ENCODE data around the gene DPH2.

Gene DPH2

GRCh38 chr1:43983253-43983899, 13.6 kb downstream of the DPH2 start:
- Histone ChIP-seq H3K4me2 (ENCODE audit: low read length) (no peak overlapping the region), H3K27me3 (ENCODE audit: control insufficient read depth, low read length) (no peaks in the 10 kb centered on the region), H3K27ac (ENCODE audit: low read depth, low read length) (no peak overlapping the region), H3K9me2 (replicated peaks; ENCODE audit: control insufficient read depth, low read length) (no peaks in the 10 kb centered on the region), H4K20me1 (ENCODE audit: control insufficient read depth, insufficient read depth, low read depth, low read length) (no peaks in the 10 kb centered on the region), H3K79me2 (ENCODE audit: control insufficient read depth, low read length) (peaks cover 43% of the 10 kb centered on the region), H3K36me3 (ENCODE audit: control insufficient read depth, low read length) (peaks cover 38% of the 10 kb centered on the region), H3K4me1 (ENCODE audit: control insufficient read depth, low read length) (peaks cover 18% of the 10 kb centered on the region), H3F3A (ENCODE audit: control insufficient read depth, insufficient read depth) (no peaks in the 10 kb centered on the region), H3K9me3 (ENCODE audit: control insufficient read depth, insufficient read depth, low read length) (no peaks in the 10 kb centered on the region), H3K4me3 (ENCODE audit: low read length) (no peak overlapping the region)
- no peak for TF ChIP-seq EZH2phosphoT487 (IDR thresholded peaks at IDR 0.05; ENCODE audit: borderline replicate concordance, low read length)
- TF ChIP-seq CTCF (IDR thresholded peaks at IDR 0.05; ENCODE audit: low read depth, low read length, poor library complexity, severe bottlenecking), result no peak

GRCh38 chr1:43984855-43985254, 15.0 kb downstream of the DPH2 start:
- Histone ChIP-seq H3F3A (ENCODE audit: control insufficient read depth, insufficient read depth) (peaks cover 10% of the 10 kb centered on the region), H3K4me2 (ENCODE audit: low read length) (no peak overlapping the region), H3K27ac (ENCODE audit: low read depth, low read length) (no peak overlapping the region), H3K9me2 (replicated peaks; ENCODE audit: control insufficient read depth, low read length) (no peaks in the 10 kb centered on the region), H4K20me1 (ENCODE audit: control insufficient read depth, insufficient read depth, low read depth, low read length) (no peaks in the 10 kb centered on the region), H3K4me1 (ENCODE audit: control insufficient read depth, low read length) (peaks cover 11% of the 10 kb centered on the region), H3K36me3 (ENCODE audit: control insufficient read depth, low read length) (peaks cover 37% of the 10 kb centered on the region), H3K79me2 (ENCODE audit: control insufficient read depth, low read length) (peaks cover 33% of the 10 kb centered on the region), H3K9me3 (ENCODE audit: control insufficient read depth, insufficient read depth, low read length) (no peaks in the 10 kb centered on the region), H3K27me3 (ENCODE audit: control insufficient read depth, low read length) (no peaks in the 10 kb centered on the region), H3K4me3 (ENCODE audit: low read length) (no peak overlapping the region)
- TF ChIP-seq EZH2phosphoT487 (IDR thresholded peaks at IDR 0.05; ENCODE audit: borderline replicate concordance, low read length) (no peak), CTCF (IDR thresholded peaks at IDR 0.05; ENCODE audit: low read depth, low read length, poor library complexity, severe bottlenecking) (no peak)

- Histone ChIP-seq H3F3A (ENCODE audit: control insufficient read depth, insufficient read depth) (peaks cover 12% of the 10 kb centered on the region), H3K79me2 (ENCODE audit: control insufficient read depth, low read length) (peaks cover 20% of the 10 kb centered on the region), H3K9me3 (ENCODE audit: control insufficient read depth, insufficient read depth, low read length) (no peaks in the 10 kb centered on the region), H3K4me3 (ENCODE audit: low read length) (no peak overlapping the region), H3K9me2 (replicated peaks; ENCODE audit: control insufficient read depth, low read length) (no peaks in the 10 kb centered on the region), H4K20me1 (ENCODE audit: control insufficient read depth, insufficient read depth, low read depth, low read length) (no peaks in the 10 kb centered on the region), H3K27me3 (ENCODE audit: control insufficient read depth, low read length) (no peaks in the 10 kb centered on the region), H3K4me1 (ENCODE audit: control insufficient read depth, low read length) (peaks cover 10% of the 10 kb centered on the region), H3K27ac (ENCODE audit: low read depth, low read length) (no peak overlapping the region), H3K4me2 (ENCODE audit: low read length) (no peak overlapping the region), H3K36me3 (ENCODE audit: control insufficient read depth, low read length) (peaks cover 31% of the 10 kb centered on the region)
- TF ChIP-seq EZH2phosphoT487 (IDR thresholded peaks at IDR 0.05; ENCODE audit: borderline replicate concordance, low read length), result no peak
- no peak for TF ChIP-seq CTCF (IDR thresholded peaks at IDR 0.05; ENCODE audit: low read depth, low read length, poor library complexity, severe bottlenecking)
Observed at GRCh38 chr1:43985984-43986595, 16.3 kb downstream of the DPH2 start.
